GM19372 (cell line): ENCODE data around the gene SCN7A.
A peak's percentile ranks its signal among the peaks of the same experiment; 100 is the strongest.
"Not testable (repeated sequence)": the region's sequence is repeated elsewhere in the genome, so short reads cannot be mapped to it uniquely, and the experiment has no call there.

ENCODE experiments used
- ATAC-seq: cut with Tn5 transposase; IDR thresholded peaks from one replicate; pipeline ENCODE4 v1.9.1; 2021; ENCODE audit warnings: mild to moderate bottlenecking, low read depth, moderate library complexity; ENCODE audit not compliant: unreplicated experiment

The SCN7A gene

DNA sequence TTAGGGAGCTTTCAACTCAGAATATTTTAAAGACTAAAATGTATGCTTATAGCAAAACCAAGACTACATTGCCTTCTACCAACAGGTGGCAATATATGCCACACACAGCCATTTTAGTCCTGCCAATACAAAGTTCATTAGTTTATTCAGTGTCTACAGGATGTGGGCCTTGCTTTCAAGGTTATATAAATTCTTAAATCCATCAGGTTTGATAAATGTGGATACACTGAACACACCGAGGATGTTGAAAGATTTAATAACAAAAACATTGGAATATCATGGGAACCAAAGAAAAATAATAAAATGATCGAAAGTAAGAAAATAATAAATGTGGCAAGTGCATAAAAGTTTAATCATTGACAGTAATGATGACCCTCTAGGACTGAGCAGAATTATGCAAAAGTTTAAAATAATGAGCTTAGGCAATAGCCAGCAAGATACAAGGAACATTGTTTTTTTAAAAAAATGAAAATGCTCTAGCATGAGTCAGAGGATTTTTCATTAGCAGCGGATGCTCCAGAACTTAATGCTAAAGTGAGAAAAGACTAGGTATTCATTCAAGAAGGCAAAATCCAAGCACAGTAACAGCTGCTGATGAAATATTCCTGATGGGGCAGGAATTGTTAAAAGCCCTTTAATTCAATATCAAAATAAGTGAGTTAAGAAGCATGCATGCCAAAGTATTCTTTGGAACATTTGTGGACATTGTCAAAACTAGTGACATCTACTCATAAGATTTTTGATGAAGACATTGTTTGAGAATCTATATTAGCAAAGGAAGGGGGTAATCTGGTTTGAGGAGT is 132.5 kb downstream of the SCN7A start:
- ATAC-seq = peak; percentile 46

DNA sequence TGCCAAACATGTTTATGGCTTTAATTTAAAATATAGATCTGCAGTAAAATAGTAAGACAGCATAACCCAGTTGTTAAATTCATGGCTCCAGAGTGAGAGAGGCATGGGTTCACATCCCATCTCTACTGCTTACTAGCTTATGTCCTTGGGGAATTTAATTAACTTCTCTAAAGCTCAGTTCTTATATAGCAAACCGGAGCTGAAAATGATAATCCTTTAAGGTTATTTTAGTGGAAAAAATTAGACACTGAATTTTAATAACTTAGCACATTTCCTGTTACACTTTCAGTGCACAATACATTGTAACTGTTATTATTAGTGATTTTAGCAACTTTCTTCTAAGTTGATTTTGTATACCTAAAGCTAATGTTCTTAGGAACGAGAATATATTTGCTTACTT is 133.1 kb downstream of the SCN7A start:
- no peak for ATAC-seq

DNA sequence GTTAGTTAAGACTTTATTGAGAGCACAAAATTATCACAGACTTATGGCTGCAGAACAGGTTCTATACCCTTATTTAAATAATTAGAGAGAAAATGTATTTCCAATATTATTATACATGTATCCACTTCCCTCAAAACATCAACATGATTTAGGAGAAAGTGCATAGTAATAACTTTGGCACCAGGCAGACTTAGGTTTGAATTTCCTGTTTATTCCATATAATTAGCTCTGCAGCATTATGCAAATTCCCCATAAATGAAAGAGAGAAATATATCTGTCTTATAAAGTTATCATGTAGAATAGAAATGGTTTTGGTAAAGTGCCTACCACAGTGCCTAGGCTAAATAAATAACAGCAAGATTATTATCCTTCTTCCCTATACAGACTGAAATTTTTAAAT is 133.6 kb downstream of the SCN7A start:
- ATAC-seq = no peak

DNA sequence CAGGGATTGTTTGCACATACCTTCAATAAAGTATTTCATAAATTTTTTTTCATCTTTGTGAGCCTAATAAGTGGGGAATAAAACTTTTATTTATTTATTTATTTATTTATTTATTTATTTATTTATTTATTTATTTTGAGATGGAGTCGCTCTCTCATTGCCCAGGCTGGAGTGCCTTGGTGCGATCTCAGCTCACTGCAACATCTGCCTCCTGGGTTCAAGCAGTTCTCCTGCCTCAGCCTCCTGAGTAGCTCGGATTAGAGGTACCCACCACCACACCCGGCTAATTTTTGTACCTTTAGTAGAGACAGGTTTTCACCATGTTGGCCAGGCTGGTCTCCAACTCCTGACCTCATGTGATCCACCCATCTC is 136.1 kb downstream of the SCN7A start:
- ATAC-seq = not testable (repeated sequence)

DNA sequence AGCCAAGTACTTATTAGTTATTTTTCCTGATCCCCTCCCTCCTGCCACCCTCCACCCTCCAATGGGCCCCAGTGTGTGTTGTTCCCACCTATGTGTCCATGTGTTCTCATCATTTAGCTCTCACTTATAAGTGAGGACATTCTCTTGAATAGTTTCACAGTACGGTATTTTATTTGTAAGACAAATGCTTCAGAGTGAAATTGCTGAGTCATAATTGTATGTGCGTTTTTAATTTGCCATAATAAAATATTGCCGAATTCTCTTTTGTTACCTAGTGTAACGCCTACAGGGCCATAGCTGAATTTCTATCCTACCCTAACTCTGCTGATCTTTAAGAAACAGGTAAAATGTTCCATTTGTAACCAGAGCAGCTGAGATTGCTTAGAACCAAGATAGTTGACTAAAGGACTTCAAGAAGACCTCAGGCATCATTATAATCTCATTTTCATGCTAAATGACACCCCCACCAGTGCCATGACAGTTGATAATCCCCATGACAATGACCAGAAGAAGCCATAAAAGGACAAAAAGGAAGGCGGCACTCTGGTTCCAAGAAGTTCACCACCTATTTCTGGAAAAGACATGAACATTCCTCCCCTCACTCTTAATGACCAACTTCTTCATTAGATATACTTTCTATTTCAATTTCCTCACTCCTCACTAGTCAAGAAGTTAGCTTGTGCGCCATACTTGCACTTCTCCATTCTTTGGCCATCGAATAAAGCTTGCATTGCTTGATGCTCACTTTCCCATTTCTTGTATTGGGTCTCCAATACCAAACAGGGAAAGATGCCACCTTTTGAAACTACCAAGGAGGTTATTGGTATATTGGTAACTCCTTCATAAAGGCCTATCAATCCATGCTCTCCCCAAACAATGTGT is 136.7 kb downstream of the SCN7A start:
- no peak for ATAC-seq
